GM12872 (cell line): ENCODE results near the gene AIF1L.

Experiments used
- TF ChIP-seq, protein P1 (sequence below): IDR thresholded peaks from 3 replicates; pipeline ENCODE4 v1.5.1; 2011; ENCODE audit warnings: low read depth, mild to moderate bottlenecking, low read length, moderate library complexity; ENCODE audit not compliant: insufficient read depth

AIF1L gene

DNA sequence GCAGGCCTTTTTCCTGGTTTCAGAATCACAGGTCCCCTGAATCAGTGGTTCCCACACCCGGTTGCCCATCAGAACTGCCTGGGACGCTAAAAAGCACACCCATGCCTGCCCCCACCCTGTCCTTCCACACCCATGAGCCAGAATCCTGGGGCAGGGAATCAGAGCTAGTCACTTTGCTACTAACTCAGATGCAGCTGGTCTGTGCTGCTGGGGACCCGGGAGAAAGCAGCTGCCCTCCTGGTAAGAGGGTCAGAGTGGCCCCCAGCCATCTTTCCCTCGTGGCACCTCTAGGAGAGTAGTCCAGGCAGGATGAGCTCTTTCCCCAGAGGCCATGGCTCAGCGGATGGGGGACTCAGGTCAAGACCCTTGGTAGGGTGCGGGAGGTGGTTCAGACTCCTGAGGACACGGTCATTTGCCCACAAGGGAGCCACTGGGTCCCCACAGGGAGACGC is 17.8 kb downstream of the AIF1L start:
- TF ChIP-seq, protein P1, sequence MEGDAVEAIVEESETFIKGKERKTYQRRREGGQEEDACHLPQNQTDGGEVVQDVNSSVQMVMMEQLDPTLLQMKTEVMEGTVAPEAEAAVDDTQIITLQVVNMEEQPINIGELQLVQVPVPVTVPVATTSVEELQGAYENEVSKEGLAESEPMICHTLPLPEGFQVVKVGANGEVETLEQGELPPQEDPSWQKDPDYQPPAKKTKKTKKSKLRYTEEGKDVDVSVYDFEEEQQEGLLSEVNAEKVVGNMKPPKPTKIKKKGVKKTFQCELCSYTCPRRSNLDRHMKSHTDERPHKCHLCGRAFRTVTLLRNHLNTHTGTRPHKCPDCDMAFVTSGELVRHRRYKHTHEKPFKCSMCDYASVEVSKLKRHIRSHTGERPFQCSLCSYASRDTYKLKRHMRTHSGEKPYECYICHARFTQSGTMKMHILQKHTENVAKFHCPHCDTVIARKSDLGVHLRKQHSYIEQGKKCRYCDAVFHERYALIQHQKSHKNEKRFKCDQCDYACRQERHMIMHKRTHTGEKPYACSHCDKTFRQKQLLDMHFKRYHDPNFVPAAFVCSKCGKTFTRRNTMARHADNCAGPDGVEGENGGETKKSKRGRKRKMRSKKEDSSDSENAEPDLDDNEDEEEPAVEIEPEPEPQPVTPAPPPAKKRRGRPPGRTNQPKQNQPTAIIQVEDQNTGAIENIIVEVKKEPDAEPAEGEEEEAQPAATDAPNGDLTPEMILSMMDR = no peak

DNA sequence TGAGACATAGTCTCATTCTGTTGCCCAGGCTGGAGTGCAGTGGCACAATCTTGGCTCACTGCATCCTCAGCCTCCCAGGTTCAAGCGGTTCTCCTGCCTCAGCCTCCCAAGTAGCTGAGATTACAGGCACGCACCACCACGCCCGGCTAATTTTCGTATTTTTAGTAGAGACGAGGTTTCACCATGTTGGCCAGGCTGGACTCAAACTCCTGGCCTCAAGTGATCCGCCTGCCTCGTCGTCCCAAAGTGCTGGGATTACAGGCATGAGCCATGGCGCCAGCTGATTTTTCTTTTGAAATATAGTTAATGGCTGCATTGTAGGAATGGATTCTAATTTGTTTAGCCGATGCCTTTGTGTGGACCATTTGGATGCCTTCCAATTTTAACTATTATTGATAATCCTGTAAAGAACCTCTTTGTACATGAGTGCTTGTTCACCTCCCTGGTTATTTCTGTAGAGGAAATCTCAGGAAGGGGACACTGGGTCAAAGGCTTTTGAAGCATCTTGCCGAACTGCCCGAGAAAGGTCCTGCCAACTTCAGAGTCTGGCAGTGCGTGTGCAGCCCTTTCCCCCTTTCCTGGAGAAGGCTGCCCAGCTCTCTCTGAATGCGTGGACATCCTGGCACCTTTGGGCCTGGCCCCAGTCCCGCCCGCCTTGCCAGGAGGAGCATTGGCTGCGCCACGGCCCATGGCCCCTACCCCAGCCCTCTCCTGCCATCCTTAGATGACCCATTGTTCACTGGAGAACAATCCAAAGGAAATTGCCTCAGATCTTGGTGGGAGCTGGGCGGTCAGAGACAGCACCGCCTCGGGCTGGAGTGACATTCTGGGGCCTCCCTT is 20.2 kb downstream of the AIF1L start:
- TF ChIP-seq, protein P1 = no peak

DNA sequence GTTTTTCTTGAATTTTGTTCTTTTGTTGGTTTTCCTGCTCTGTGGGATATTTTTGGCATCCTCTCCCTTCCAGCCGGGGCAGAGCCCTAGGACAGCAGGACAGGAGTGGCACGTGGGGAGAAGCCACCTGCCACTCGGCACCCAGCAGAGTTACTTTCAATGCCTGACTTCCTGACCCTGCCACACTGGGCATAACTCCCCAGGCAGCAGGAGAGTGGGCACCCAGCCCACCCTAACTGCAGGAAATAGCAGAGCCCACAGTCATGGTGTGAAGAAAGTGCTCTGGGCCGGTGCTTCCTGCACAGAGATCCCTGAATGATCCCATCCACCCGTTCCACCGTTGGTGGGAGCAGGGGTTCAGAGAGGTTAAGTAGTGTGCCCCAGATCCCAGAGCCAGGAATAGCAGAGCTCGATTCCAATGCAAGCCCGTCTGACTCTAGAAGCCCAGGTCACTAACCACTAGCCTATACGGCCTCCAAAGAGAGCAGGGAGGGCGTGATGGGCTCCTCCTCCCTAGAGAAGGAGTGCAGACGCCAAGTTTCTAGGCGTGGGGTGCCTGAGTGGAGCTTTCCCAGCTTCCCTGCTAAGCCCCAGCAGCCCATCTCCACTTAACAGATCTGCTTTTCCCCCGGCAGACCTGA is 20.9 kb downstream of the AIF1L start:
- TF ChIP-seq, protein P1 = no peak

DNA sequence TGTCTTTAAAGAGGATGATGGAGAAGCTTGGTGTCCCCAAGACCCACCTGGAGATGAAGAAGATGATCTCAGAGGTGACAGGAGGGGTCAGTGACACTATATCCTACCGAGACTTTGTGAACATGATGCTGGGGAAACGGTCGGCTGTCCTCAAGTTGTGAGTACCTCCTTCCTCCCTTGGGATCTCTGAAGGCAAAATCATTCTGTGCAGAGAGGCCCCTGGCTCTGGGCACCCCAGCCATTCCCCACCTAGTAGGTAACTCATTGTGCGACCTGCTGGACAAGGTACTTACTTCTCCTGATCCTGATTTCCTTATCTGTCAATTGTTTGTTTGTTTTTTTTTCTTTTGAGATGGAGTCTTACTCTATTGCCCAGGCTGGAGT is 21.4 kb downstream of the AIF1L start:
- TF ChIP-seq, protein P1 = no peak

DNA sequence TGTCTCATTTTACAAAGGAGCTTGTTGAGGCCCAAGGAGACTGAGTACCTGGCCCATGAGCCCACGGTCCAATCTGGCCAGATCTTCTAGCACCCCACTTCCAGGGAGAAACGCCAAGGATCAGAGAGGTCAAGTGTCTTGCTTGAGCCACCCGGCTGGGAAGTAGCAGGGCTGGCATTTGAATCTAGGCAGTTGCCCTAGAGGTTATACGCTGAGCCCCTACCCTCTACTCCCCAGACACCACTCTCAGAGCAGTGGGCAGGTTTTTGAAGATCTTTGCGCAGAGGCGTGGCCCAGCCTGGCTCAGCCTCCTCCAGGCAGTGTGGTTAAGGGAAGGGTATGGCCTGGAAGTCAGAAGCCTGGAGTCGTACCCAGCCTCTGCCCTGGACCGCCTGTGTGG is 23.3 kb downstream of the AIF1L start:
- TF ChIP-seq, protein P1 = no peak

DNA sequence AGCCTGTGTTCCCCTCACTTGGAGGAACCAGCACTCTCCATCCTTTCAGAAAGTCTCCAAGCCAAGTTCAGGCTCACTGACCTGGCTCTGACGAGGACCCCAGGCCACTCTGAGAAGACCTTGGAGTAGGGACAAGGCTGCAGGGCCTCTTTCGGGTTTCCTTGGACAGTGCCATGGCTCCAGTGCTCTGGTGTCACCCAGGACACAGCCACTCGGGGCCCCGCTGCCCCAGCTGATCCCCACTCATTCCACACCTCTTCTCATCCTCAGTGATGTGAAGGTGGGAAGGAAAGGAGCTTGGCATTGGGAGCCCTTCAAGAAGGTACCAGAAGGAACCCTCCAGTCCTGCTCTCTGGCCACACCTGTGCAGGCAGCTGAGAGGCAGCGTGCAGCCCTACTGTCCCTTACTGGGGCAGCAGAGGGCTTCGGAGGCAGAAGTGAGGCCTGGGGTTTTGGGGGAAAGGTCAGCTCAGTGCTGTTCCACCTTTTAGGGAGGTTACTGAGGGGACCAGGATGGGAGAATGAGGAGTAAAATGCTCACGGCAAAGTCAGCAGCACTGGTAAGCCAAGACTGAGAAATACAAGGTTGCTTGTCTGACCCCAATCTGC is 24.4 kb downstream of the AIF1L start:
- TF ChIP-seq, protein P1 = no peak

DNA sequence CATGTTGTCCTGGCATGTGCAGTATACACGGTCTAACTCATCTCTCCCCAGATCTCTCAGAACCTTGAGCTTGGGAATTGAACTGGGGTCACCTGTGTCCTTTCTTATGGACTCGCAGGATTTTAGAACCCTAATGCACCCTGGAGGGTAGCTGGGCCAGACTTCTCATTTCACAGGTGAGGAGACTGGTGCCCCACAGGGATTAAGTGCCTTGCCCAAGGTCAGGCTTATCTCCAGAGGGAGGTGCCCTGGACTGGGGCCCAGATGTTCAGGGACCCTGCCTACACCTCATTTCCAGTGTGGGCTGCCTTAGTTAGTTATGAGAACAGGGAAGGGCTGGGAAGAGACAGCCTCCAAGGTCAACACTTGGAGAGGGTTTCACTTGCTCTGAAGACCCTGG is 25.0 kb downstream of the AIF1L start:
- TF ChIP-seq, protein P1 = no peak
